K562 (cell line): ENCODE data around the gene NEK2. TPM values are rescaled to one million over a fixed set of nuclear protein-coding genes. Genes with fewer than 3 reads are reported as not detected.
A peak's percentile ranks its signal among the peaks of the same experiment; 100 is the strongest.

Experiments used
- ATAC-seq: fragments of 200-7000 bp; cut with Tn5 transposase; 3 replicates; pipeline ENCODE4 v1.9.1; 2020; ENCODE audit warnings: moderate library complexity
- BruUV-seq: library from RNA; stranded (reverse); fragments of 400-500 nt; replicated peaks from 2 replicates; lab custom pipeline; 2021; lab: Mats Ljungman, UMichigan
- CTCF ChIA-PET: fragments of 300-600 bp; formaldehyde crosslinking; extraction: SDS; loops from one replicate; lab custom pipeline; 2021; ENCODE audit warnings: low intra/inter-chr PET ratio; lab: Yijun Ruan, JAX
- POLR2A ChIA-PET: fragments of 300-600, 350-650 bp; sonication (Branson Sonifier 250); formaldehyde crosslinking; extraction: SDS; loops from one replicate; lab custom pipeline; 2021; ENCODE audit warnings: antibody characterized with exemption, inconsistent platforms; lab: Yijun Ruan, JAX
- DNase-seq, 4 experiments: peaks; one replicate each; pipeline versions ENCODE4 v3.0.0 to v3.0.0-alpha.2; 2011 to 2018; ENCODE audit warnings: low spot score in 3 of 4, mixed read lengths in 3 of 4; ENCODE audit errors: extremely low read depth in 1 of 4
- FAIRE-seq: peaks from 2 replicates; lab custom pipeline; 2011; peaks lifted over from hg19 to GRCh38; lab: Jason Lieb, UNC
- H2AFZ ChIP-seq: 2 replicates; pipeline ENCODE4 v1.6.0; 2011; ENCODE audit warnings: low read depth, low read length, control low read depth, inconsistent platforms
- H3K27ac ChIP-seq: fragments of 200-600 bp; 3 replicates; pipeline ENCODE4 v1.8.0; 2011; ENCODE audit warnings: low read depth, mild to moderate bottlenecking, control low read depth, inconsistent platforms, low read length, moderate library complexity, mixed read lengths; ENCODE audit errors: extremely low read depth
- H3K27me3 ChIP-seq, 2 experiments: fragments of 300-600 bp in 1 of 2; 2 replicates in 1 of 2; 3 replicates in 1 of 2; pipeline versions ENCODE4 v1.6.0 to v1.8.0; 2011; ENCODE audit warnings: inconsistent platforms in 2 of 2, low read length in 2 of 2, mild to moderate bottlenecking in 1 of 2, mixed read lengths in 1 of 2, moderate library complexity in 1 of 2; ENCODE audit not compliant: control insufficient read depth in 2 of 2, insufficient read depth in 2 of 2
- H3K36me3 ChIP-seq: fragments of 300-600 bp; 3 replicates; pipeline ENCODE4 v1.8.0; 2011; ENCODE audit warnings: mild to moderate bottlenecking, low read length, inconsistent platforms; ENCODE audit not compliant: control insufficient read depth, insufficient read depth
- H3K4me1 ChIP-seq, 2 experiments: fragments of 200-600 bp in 1 of 2; replicated peaks in 1 of 2; 2 replicates in 1 of 2; 3 replicates in 1 of 2; pipeline versions ENCODE4 v1.5.1 to v1.8.0; 2011; ENCODE audit warnings: inconsistent platforms in 2 of 2, low read length in 2 of 2, mild to moderate bottlenecking in 1 of 2, mixed read lengths in 1 of 2, moderate library complexity in 1 of 2; ENCODE audit not compliant: control insufficient read depth in 2 of 2, insufficient read depth in 2 of 2
- H3K4me2 ChIP-seq: 2 replicates; pipeline ENCODE4 v1.6.1; 2011; ENCODE audit warnings: low read length, control low read depth, inconsistent platforms, mixed read lengths; ENCODE audit not compliant: insufficient read depth
- H3K4me3 ChIP-seq: fragments of 200-600 bp; sonication (generic), shearing (Covaris generic); 2 replicates; pipeline ENCODE4 v1.5.1; 2016; ENCODE audit warnings: control low read depth, inconsistent platforms
- H3K79me2 ChIP-seq: fragments of 200-600 bp; 3 replicates; pipeline ENCODE4 v1.8.0; 2011; ENCODE audit warnings: low read length, inconsistent platforms; ENCODE audit not compliant: control insufficient read depth, insufficient read depth
- H3K9ac ChIP-seq, 2 experiments: 2 replicates each; pipeline versions ENCODE4 v1.6.0 to v1.6.1; 2011; ENCODE audit warnings: low read depth in 2 of 2, low read length in 2 of 2, control low read depth in 1 of 2, inconsistent platforms in 1 of 2, mild to moderate bottlenecking in 1 of 2, mixed read lengths in 1 of 2; ENCODE audit not compliant: insufficient read depth in 1 of 2
- H3K9me1 ChIP-seq: one replicate; pipeline ENCODE4 v1.6.0; 2011; ENCODE audit warnings: inconsistent platforms, mild to moderate bottlenecking, low read length, moderate library complexity; ENCODE audit not compliant: control insufficient read depth, insufficient read depth
- H3K9me3 ChIP-seq: replicated peaks from 2 replicates; pipeline ENCODE4 v1.5.1; 2011; ENCODE audit warnings: low read depth, low read length, inconsistent platforms; ENCODE audit not compliant: control insufficient read depth, insufficient read depth
- H4K20me1 ChIP-seq: replicated peaks from 2 replicates; pipeline ENCODE4 v1.6.1; 2011; ENCODE audit warnings: low read length, inconsistent platforms, mixed read lengths; ENCODE audit not compliant: control insufficient read depth, insufficient read depth
- CTCF ChIP-seq, 3 experiments: IDR thresholded peaks in 2 of 3; conservative IDR thresholded peaks in 1 of 3; 2 replicates each; pipeline ENCODE4 v1.5.1; 2011 to 2012; ENCODE audit warnings: low read length in 3 of 3, mild to moderate bottlenecking in 3 of 3, control low read depth in 2 of 3, improper control_type of control experiment in 1 of 3, inconsistent platforms in 1 of 3, low read depth in 1 of 3, mixed read lengths in 1 of 3, moderate library complexity in 1 of 3; ENCODE audit not compliant: insufficient read depth in 2 of 3
- FOXP1 ChIP-seq: sonication (generic); formaldehyde crosslinking; IDR thresholded peaks from 2 replicates; pipeline ENCODE4 v1.8.0; 2022; ENCODE audit warnings: mild to moderate bottlenecking, missing genetic modification reagents
- KAT7 ChIP-seq: sonication (generic); formaldehyde crosslinking; IDR thresholded peaks from 2 replicates; pipeline ENCODE4 v1.8.0; 2022; ENCODE audit warnings: missing genetic modification reagents, mild to moderate bottlenecking, borderline replicate concordance
- MEF2A ChIP-seq: IDR thresholded peaks from 2 replicates; pipeline ENCODE4 v1.6.1; 2011; ENCODE audit warnings: low read depth, mild to moderate bottlenecking, low read length, moderate library complexity; ENCODE audit not compliant: control insufficient read depth
- MIER1 ChIP-seq: fragments of 450-650 bp; IDR thresholded peaks from 2 replicates; pipeline ENCODE4 v1.6.1; 2016; ENCODE audit warnings: antibody characterized with exemption, mild to moderate bottlenecking, low read depth
- RBBP5 ChIP-seq: fragments of 200-600 bp; sonication (generic); IDR thresholded peaks from 2 replicates; pipeline ENCODE4 v1.6.1; 2012; ENCODE audit warnings: borderline replicate concordance, mild to moderate bottlenecking, low read length, control low read depth, inconsistent platforms; ENCODE audit not compliant: insufficient read depth, poor library complexity, severe bottlenecking
- ZNF24 ChIP-seq: fragments of 450-650 bp; IDR thresholded peaks from 2 replicates; pipeline ENCODE4 v1.6.1; 2016
- WGBS: fragments of 100-300 bp; shearing (Covaris generic); methylation state at CpG from one replicate; pipeline ENCODE4 v1.1.6; 2016; ENCODE audit warnings: low coverage, mixed read lengths; ENCODE audit not compliant: insufficient coverage; ENCODE audit errors: missing lambda C conversion rate; 5-methylcytosine and 5-hydroxymethylcytosine counted together
- in situ Hi-C: fragments of 300-500 bp; cut with MboI; formaldehyde crosslinking; loops from 4 replicates; pipeline ENCODE4 v1.15.0; 2018; ENCODE audit warnings: inconsistent platforms, mixed read lengths
- intact Hi-C: fragments of 100-400 bp; cut with micrococcal nuclease; formaldehyde crosslinking; loops from 2 replicates; pipeline ENCODE4 v1.14.2; 2022
- polyA plus RNA-seq, 8 experiments: library from polyadenylated mRNA; depleted of rRNA in 4 of 8; stranded (reverse) in 5 of 8; unstranded in 3 of 8; fragments of >200 nt; fragmentation: Nextera tagmentation in 2 of 8; fragmentation: Illumina TruSeq in 1 of 8; extraction: Ambion mirVana in 2 of 8; extraction: Trizol in 1 of 8; gene quantifications; 2 replicates each; pipeline versions ENCODE4 v1.2.1 to v1.2.3, GENCODE V29; 2011 to 2014; ENCODE audit warnings: inconsistent platforms in 1 of 8, missing spikeins in 1 of 8
- total RNA-seq, 7 experiments: library from RNA; depleted of rRNA in 6 of 7; stranded (reverse); fragments of >200 nt in 6 of 7; fragmentation: Illumina TruSeq in 2 of 7; extraction: Trizol in 2 of 7; gene quantifications; 2 replicates each; pipeline versions ENCODE4 v1.2.1 to v1.2.3, GENCODE V29; 2011 to 2021; ENCODE audit warnings: low replicate concordance in 1 of 7

NEK2 gene
- total and polyA plus RNA-seq, 9 of the 15 experiments (the other 6 are each of a cell fraction or from before 2014, with no cell fraction given) = 30.0 to 74.7 (median 66.4) TPM

DNA sequence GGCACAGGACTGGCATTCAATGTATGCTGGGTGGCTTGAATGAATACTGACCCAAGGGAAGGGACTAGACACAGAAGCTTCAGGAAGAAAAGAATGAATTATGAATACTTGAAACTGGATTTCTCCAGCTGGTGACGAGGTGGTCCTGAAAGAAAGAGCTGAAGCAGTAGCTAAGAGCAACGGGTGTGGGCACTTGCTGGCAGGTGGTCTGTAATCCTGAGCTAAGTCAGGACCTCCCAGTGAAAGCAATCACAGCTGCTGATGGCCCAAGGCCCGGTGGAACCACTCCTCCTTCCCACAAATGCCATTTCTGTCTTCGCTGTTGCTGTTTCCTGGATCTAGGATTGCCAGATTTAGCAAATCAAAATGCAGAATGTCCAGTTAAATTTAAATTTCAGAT lies 47.0 kb downstream of the NEK2 start (continued):
- TF ChIP-seq RBBP5 = no peak
- no peak for TF ChIP-seq MIER1
- TF ChIP-seq KAT7 (CRISPR knock-in tag) = no peak
- TF ChIP-seq, all 486 proteins: peak for 0

- Histone ChIP-seq H2AFZ (peak overlapping the region; percentile 64), H3K27ac (no peak overlapping the region), H3K4me2 (no peak overlapping the region), H3K27me3 (no peaks in the 10 kb centered on the region), H3K36me3 (no peaks in the 10 kb centered on the region), H3K4me3 (no peak overlapping the region), H3K9me3 (no peaks in the 10 kb centered on the region), H3K79me2 (no peaks in the 10 kb centered on the region), H3K4me1 (peaks cover 29 to 31% of the 10 kb centered on the region in 2 experiments), H4K20me1 (no peaks in the 10 kb centered on the region), H3K9me1 (no peaks in the 10 kb centered on the region), H3K9ac (no peak overlapping the region; a peak in 1 of 4 replicates)
- DNase-seq (no peak), ATAC-seq (no peak), FAIRE-seq (no peak)
- in situ Hi-C loops (no loop called here), intact Hi-C loops (no loop called here)
- ChIA-PET POLR2A (interaction anchor here (0.9 to 1.2 kb wide), 2 partner anchors 14 to 133 kb away, joined by 3 read pairs; no protein-coding TSS in a partner anchor), CTCF (no interaction called here)
- BruUV-seq = no TSS peak
- WGBS = 65% methylated on average over 4 of the region's 4 CpGs
- TF ChIP-seq MEF2A (peak; percentile 87), ZNF24 (0 out of 2 replicates have a peak, but pooled peaks have one; percentile 38), CTCF (IDR thresholded peaks at IDR 0.05 in 2 of 3, conservative IDR thresholded peaks at IDR 0.05 in 1 of 3; ENCODE audit: insufficient read depth in 2 of 3, low read depth in 1 of 3, low read length in 3 of 3) (peak in 2 of 3 experiments; percentile 2 to 48; a peak in 2 of 6 replicates), FOXP1 (CRISPR knock-in tag) (no peak)
These were observed 48.2 kb downstream of the NEK2 start for GRCh38 chr1:211627259-211627658.
